Fibroblast of skin of back (primary cell): ENCODE measurements around the gene MRPL44.
A peak's percentile ranks its signal among the peaks of the same experiment; 100 is the strongest.

Experiments
- DNase-seq: peaks from one replicate; pipeline ENCODE4 v3.0.0-alpha.2; 2013

Gene MRPL44

GRCh38 chr2:223936862-223937326, 20.4 kb upstream of the MRPL44 start:
- DNase-seq = peak; percentile 51

- DNase-seq = no peak
These were observed 19.7 kb upstream of the MRPL44 start for GRCh38 chr2:223937535-223937934.

GRCh38 chr2:223939438-223939837, 17.8 kb upstream of the MRPL44 start:
- peak; percentile 67 for DNase-seq

- peak; percentile 94 for DNase-seq
These were observed 15.5 kb upstream of the MRPL44 start for GRCh38 chr2:223941579-223942277.

- no peak for DNase-seq
These were observed 14.1 kb upstream of the MRPL44 start for GRCh38 chr2:223943135-223943534.

GRCh38 chr2:223943561-223944008, 13.7 kb upstream of the MRPL44 start:
- DNase-seq = peak; percentile 79

- no peak for DNase-seq
These were observed 13.0 kb upstream of the MRPL44 start for GRCh38 chr2:223944166-223944702.

- DNase-seq = peak; percentile 89
These were observed 12.3 kb upstream of the MRPL44 start, which contains the start of gene WDFY1 for GRCh38 chr2:223944703-223945531. TSS of gene WDFY1 (minus strand) at chr2:223945335. CDS start at chr2:223945284, 51 bp downstream.

GRCh38 chr2:223945755-223946154, 11.5 kb upstream of the MRPL44 start:
- no peak for DNase-seq

- DNase-seq = no peak
These were observed 9.5 kb upstream of the MRPL44 start for GRCh38 chr2:223947711-223948205.

GRCh38 chr2:223949241-223949840, 7.9 kb upstream of the MRPL44 start:
- no peak for DNase-seq

GRCh38 chr2:223950448-223951347, 6.6 kb upstream of the MRPL44 start:
- no peak for DNase-seq

- DNase-seq = no peak
These were observed 4.8 kb upstream of the MRPL44 start for GRCh38 chr2:223952280-223952968.

GRCh38 chr2:223954401-223954800, 2.9 kb upstream of the MRPL44 start:
- peak; percentile 88 for DNase-seq

GRCh38 chr2:223956300-223956699, 963 bp upstream of the MRPL44 start:
- DNase-seq = no peak

- DNase-seq = no peak
These were observed 2.4 kb downstream of the MRPL44 start for GRCh38 chr2:223959688-223960087.

GRCh38 chr2:223967981-223968380, 10.7 kb downstream of the MRPL44 start:
- peak; percentile 50 for DNase-seq

- DNase-seq = no peak
These were observed 12.1 kb downstream of the MRPL44 start for GRCh38 chr2:223969315-223969714.

GRCh38 chr2:223969856-223970255, 12.6 kb downstream of the MRPL44 start:
- DNase-seq = peak; percentile 26

- peak; percentile 57 for DNase-seq
These were observed 13.3 kb downstream of the MRPL44 start for GRCh38 chr2:223970343-223971128.
